HL-60 (cell line): ENCODE results near the gene GTF2A1L.

Experiments
- DNase-seq, 2 experiments: peaks; one replicate each; pipeline ENCODE4 v3.0.0-alpha.2; 2010 to 2020; ENCODE audit warnings: low read depth in 1 of 2, low spot score in 1 of 2
- H3K27ac ChIP-seq: fragments of 250-450 bp; sonication (Bioruptor Pico); replicated peaks from 2 replicates; pipeline ENCODE4 v1.5.1; 2020; ENCODE audit warnings: mild to moderate bottlenecking, moderate library complexity
- H3K27me3 ChIP-seq: fragments of 250-450 bp; sonication (Bioruptor Pico); 2 replicates; pipeline ENCODE4 v1.5.1; 2021; ENCODE audit warnings: mild to moderate bottlenecking, moderate library complexity; ENCODE audit not compliant: insufficient read depth, poor library complexity, severe bottlenecking
- H3K4me3 ChIP-seq: replicated peaks from 2 replicates; pipeline ENCODE4 v1.5.1; 2011; ENCODE audit warnings: mild to moderate bottlenecking, control low read depth, low read length; ENCODE audit not compliant: insufficient read depth
- CTCF ChIP-seq: IDR thresholded peaks from one replicate; pipeline ENCODE4 v1.5.1; 2011; ENCODE audit warnings: low read length, control low read depth, inconsistent platforms; ENCODE audit not compliant: insufficient read depth
- GABPA ChIP-seq: IDR thresholded peaks from 2 replicates; pipeline ENCODE4 v1.6.1; 2012; ENCODE audit warnings: low read depth
- POLR2AphosphoS5 ChIP-seq: IDR thresholded peaks from 2 replicates; pipeline ENCODE4 v1.6.1; 2012; ENCODE audit warnings: low read depth
- REST ChIP-seq: IDR thresholded peaks from 2 replicates; pipeline ENCODE4 v1.6.1; 2012; ENCODE audit warnings: low read depth; ENCODE audit not compliant: insufficient replicate concordance
- SPI1 ChIP-seq: IDR thresholded peaks from 2 replicates; pipeline ENCODE4 v1.6.1; 2012; ENCODE audit warnings: low read depth, mild to moderate bottlenecking, borderline replicate concordance
- long read RNA-seq: library from polyadenylated mRNA; unstranded; transcript quantifications from one replicate; pipeline ENCODE4 v2.0.0, GENCODE V29; 2020

Gene GTF2A1L
- long read RNA-seq, result 0 reads

GRCh38 chr2:48617618-48618017, at the start of gene GTF2A1L:
TSS of gene GTF2A1L (plus strand) at chr2:48617856. CDS start at chr2:48617875, 19 bp downstream.
- Histone ChIP-seq H3K27ac (no peak within 1 kb of the TSS), H3K27me3 (no peaks in the 10 kb centered on the region), H3K4me3 (no peak within 1 kb of the TSS)
- TF ChIP-seq CTCF (no peak), REST (no peak), GABPA (no peak), SPI1 (no peak), POLR2AphosphoS5 (no peak)
- no peak for DNase-seq

- no peak for DNase-seq
- TF ChIP-seq POLR2AphosphoS5, result no peak
- Histone ChIP-seq H3K27me3 (no peaks in the 10 kb centered on the region), H3K27ac (no peak overlapping the region), H3K4me3 (no peak overlapping the region)
Measured at GRCh38 chr2:48568547-48568946, 49.1 kb upstream of the GTF2A1L start.

GRCh38 chr2:48569433-48569832, 48.2 kb upstream of the GTF2A1L start:
- Histone ChIP-seq H3K27me3 (no peaks in the 10 kb centered on the region), H3K27ac (no peak overlapping the region), H3K4me3 (no peak overlapping the region)
- no peak for DNase-seq
- TF ChIP-seq CTCF (no peak), POLR2AphosphoS5 (no peak), SPI1 (no peak), GABPA (no peak), REST (no peak)

GRCh38 chr2:48572816-48573215, 44.8 kb upstream of the GTF2A1L start:
- no peak overlapping the region for H3K4me3 ChIP-seq
- no peaks in the 10 kb centered on the region for H3K27me3 ChIP-seq
- no peak overlapping the region for H3K27ac ChIP-seq
- DNase-seq, result no peak
- no peak for TF ChIP-seq REST
- TF ChIP-seq CTCF, result no peak
- no peak for TF ChIP-seq POLR2AphosphoS5
- TF ChIP-seq SPI1, result no peak
- TF ChIP-seq GABPA, result no peak
